Tibial nerve (tissue), 4 donors: Measurements from ENCODE around the gene SPATA20. TPM values are rescaled to one million over a fixed set of nuclear protein-coding genes. Genes with fewer than 3 reads are reported as not detected.

ENCODE experiments used
- DNase-seq, 2 donors: peaks; one replicate each; pipeline ENCODE4 v3.0.0-alpha.2; 2019; ENCODE audit warnings: low spot score in 2 of 2
- H3K27ac ChIP-seq, 4 donors: fragments of 200-600 bp; sonication (generic) in 3 of 4; one replicate each; pipeline ENCODE4 v1.5.1; 2017 to 2019; ENCODE audit warnings: mild to moderate bottlenecking in 1 of 4
- H3K27me3 ChIP-seq, 2 donors: fragments of 200-600 bp; sonication (generic) in 1 of 2; one replicate each; pipeline versions ENCODE4 v1.5.1 to v1.6.0; 2017 to 2019
- H3K36me3 ChIP-seq, 3 donors: fragments of 200-600 bp; sonication (generic); one replicate each; pipeline ENCODE4 v1.5.1; 2018 to 2019
- H3K4me1 ChIP-seq, 4 donors: fragments of 200-600 bp; sonication (generic) in 3 of 4; one replicate each; pipeline ENCODE4 v1.5.1; 2017 to 2019
- H3K4me3 ChIP-seq, 4 donors: fragments of 200-600 bp; sonication (generic) in 3 of 4; one replicate each; pipeline ENCODE4 v1.5.1; 2017 to 2019; ENCODE audit warnings: mild to moderate bottlenecking in 1 of 4, moderate library complexity in 1 of 4
- H3K9me3 ChIP-seq, 4 donors: fragments of 200-600 bp; sonication (generic) in 3 of 4; one replicate each; pipeline ENCODE4 v1.5.1; 2017 to 2019
- EP300 ChIP-seq, 2 donors: sonication (generic); formaldehyde crosslinking; IDR thresholded peaks; one replicate each; pipeline ENCODE4 v1.6.1; 2017; ENCODE audit warnings: antibody characterized with exemption in 2 of 2, mild to moderate bottlenecking in 1 of 2
- POLR2A ChIP-seq, 2 donors: fragments of 450-650 bp; IDR thresholded peaks; one replicate each; pipeline ENCODE4 v1.6.1; 2017; ENCODE audit warnings: antibody characterized with exemption in 2 of 2, mild to moderate bottlenecking in 2 of 2, moderate library complexity in 2 of 2
- WGBS, 2 donors: methylation state at CpG; one replicate each; pipeline ENCODE4 v1.1.5; 2018; 5-methylcytosine and 5-hydroxymethylcytosine counted together
- total RNA-seq, 4 donors: library from RNA; depleted of rRNA; stranded (reverse); fragments of >200 nt; gene quantifications; one replicate each; pipeline ENCODE4 v1.1.0, GENCODE V29; 2016
- TF ChIP-seq, protein P1 (sequence below), 5 experiments: fragments of 200-600 bp in 3 of 5; fragments of 450-650 bp in 2 of 5; sonication (generic) in 3 of 5; IDR thresholded peaks; one replicate each; pipeline ENCODE4 v1.5.1; 2016 to 2019; ENCODE audit warnings: antibody characterized with exemption in 5 of 5, mild to moderate bottlenecking in 3 of 5, moderate library complexity in 2 of 5

Gene SPATA20
- total RNA-seq, 4 donors from 2014 or later = 80.8 to 151 (median 89.6) TPM

DNA sequence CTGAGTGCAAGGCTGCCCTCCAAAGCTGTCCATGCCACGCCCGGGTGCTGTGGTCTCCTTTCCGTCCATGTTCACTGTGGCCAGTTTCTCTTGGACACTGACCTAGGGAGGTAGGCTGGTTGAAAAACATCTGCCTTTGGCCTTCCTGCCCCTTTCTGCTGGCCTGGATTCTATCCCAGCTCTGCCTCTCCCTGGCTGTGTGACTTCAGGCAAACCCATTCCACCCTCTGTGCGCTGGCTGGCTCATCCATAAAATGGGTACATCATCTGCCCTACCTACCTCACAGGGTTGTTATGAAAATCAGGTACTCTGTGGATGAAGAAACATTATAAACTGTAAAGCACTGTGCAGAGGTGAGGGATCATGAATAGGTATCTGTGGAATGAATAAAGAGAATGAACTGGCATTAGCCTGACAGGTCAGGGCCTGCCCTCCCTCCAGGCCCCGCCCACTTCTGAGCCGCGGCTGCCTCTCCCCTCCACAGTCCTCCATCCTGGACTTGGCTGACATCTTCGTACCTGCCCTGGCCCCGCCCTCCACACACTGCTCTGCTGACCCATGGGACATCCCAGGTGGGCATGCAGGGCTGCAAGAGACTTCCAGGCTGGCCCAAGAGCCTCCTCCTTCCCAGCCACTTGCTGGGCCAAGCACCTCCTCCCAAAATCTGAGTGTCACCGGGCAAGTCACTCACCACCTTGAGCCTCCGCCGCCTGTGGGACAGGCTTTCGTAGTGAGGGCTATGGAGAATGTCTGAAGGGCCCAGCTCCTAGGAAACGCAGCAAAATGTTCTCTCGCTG is 7.0 kb upstream of the SPATA20 start:
- Histone ChIP-seq H3K27me3 (no peaks in the 10 kb centered on the region), H3K4me3 (no peak overlapping the region), H3K9me3 (no peaks in the 10 kb centered on the region), H3K4me1 (peaks cover 0 to 42% (median 15%) of the 10 kb centered on the region in 4 donors), H3K27ac (peak overlapping the region in 1 of 4 donors; percentile 88), H3K36me3 (no peaks in the 10 kb centered on the region)
- TF ChIP-seq EP300 (IDR thresholded peaks at IDR 0.05) (no peak), POLR2A (IDR thresholded peaks at IDR 0.05) (no peak)
- TF ChIP-seq, protein P1, sequence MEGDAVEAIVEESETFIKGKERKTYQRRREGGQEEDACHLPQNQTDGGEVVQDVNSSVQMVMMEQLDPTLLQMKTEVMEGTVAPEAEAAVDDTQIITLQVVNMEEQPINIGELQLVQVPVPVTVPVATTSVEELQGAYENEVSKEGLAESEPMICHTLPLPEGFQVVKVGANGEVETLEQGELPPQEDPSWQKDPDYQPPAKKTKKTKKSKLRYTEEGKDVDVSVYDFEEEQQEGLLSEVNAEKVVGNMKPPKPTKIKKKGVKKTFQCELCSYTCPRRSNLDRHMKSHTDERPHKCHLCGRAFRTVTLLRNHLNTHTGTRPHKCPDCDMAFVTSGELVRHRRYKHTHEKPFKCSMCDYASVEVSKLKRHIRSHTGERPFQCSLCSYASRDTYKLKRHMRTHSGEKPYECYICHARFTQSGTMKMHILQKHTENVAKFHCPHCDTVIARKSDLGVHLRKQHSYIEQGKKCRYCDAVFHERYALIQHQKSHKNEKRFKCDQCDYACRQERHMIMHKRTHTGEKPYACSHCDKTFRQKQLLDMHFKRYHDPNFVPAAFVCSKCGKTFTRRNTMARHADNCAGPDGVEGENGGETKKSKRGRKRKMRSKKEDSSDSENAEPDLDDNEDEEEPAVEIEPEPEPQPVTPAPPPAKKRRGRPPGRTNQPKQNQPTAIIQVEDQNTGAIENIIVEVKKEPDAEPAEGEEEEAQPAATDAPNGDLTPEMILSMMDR (IDR thresholded peaks at IDR 0.05) = no peak
- no peak for DNase-seq
- WGBS, 2 donors = 69 to 72% methylated on average over 11 to 15 of the region's 15 CpGs

DNA sequence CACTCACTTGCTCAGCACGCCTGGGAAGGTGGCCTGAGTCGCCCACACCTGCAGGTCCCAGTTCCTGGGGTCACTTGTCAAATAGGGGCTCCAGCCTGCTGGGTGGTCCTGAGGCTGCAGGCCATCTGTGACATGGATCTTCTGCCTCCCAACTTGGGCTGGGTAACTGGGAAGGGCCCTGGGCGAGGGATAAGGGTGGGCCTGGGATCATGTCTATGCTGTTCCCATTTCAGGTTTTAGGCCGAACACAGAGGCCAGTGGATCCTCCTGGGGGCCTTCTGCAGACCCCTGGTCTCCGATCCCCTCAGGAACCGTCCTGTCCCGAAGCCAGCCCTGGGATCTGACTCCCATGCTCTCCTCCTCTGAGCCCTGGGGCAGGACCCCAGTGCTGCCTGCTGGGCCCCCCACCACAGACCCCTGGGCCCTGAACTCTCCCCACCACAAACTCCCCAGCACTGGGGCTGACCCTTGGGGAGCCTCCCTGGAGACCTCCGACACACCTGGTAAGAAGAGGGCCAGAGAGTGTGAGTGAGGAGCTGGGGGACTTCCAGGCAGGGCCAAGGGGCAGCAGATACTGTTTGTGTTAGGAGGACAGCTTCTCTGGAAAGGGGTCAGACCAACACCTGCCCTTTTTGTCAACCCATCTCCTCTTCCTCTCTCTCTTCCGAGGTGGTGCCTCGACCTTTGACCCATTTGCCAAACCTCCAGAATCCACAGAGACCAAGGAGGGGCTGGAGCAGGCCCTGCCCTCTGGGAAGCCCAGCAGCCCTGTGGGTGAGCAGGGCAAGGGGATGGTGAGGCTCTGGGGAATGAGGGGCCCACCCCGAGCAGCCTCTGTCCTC is 6.2 kb upstream of the SPATA20 start:
- no peak for DNase-seq
- Histone ChIP-seq H3K9me3 (no peaks in the 10 kb centered on the region), H3K27ac (peak overlapping the region; percentile 55 to 88 (median 80)), H3K27me3 (no peaks in the 10 kb centered on the region), H3K4me3 (peak overlapping the region in 1 of 4 donors; percentile 76), H3K4me1 (peaks cover 0 to 42% (median 15%) of the 10 kb centered on the region in 4 donors), H3K36me3 (no peaks in the 10 kb centered on the region)
- 81 to 94% methylated on average over 8 to 11 of the region's 11 CpGs for WGBS, 2 donors
- TF ChIP-seq EP300 (IDR thresholded peaks at IDR 0.05) (no peak), POLR2A (IDR thresholded peaks at IDR 0.05) (no peak)
- TF ChIP-seq, protein P1 (IDR thresholded peaks at IDR 0.05) = no peak

GRCh38 chr17:50541402-50541715 is 5.6 kb upstream of the SPATA20 start:
- WGBS, 2 donors = 60 to 66% methylated on average over 9 of the region's 9 CpGs
- no peaks in the 10 kb centered on the region for H3K36me3 ChIP-seq
- peak overlapping the region; percentile 55 to 88 (median 80) for H3K27ac ChIP-seq
- H3K4me3 ChIP-seq = peak overlapping the region; percentile 54 to 76 (median 63)
- TF ChIP-seq EP300 (IDR thresholded peaks at IDR 0.05) = no peak
- TF ChIP-seq, protein P1 (IDR thresholded peaks at IDR 0.05) = no peak
- TF ChIP-seq POLR2A (IDR thresholded peaks at IDR 0.05) = no peak
- no peaks in the 10 kb centered on the region for H3K27me3 ChIP-seq
- no peak for DNase-seq
- no peaks in the 10 kb centered on the region for H3K9me3 ChIP-seq
- peaks cover 0 to 43% (median 15%) of the 10 kb centered on the region in 4 donors for H3K4me1 ChIP-seq

GRCh38 chr17:50541716-50542688 is 5.0 kb upstream of the SPATA20 start:
- TF ChIP-seq POLR2A (IDR thresholded peaks at IDR 0.05) (peak; percentile 27 to 67), EP300 (IDR thresholded peaks at IDR 0.05) (peak in 1 of 2 donors; percentile 67)
- TF ChIP-seq, protein P1 (IDR thresholded peaks at IDR 0.05) = peak in 3 of 5 experiments; percentile 21 to 51 (median 30)
- no peaks in the 10 kb centered on the region for H3K27me3 ChIP-seq
- no peaks in the 10 kb centered on the region for H3K9me3 ChIP-seq
- 2% methylated on average over 40 to 62 of the region's 82 CpGs for WGBS, 2 donors
- H3K4me1 ChIP-seq = peaks cover 0 to 49% (median 17%) of the 10 kb centered on the region in 4 donors
- H3K4me3 ChIP-seq = peak overlapping the region; percentile 54 to 76 (median 63)
- H3K27ac ChIP-seq = peak overlapping the region; percentile 66 to 88 (median 80)
- peak; percentile 75 to 79 for DNase-seq
- H3K36me3 ChIP-seq = no peaks in the 10 kb centered on the region
